ENCODE measurements around the gene KCNT1.

The KCNT1 gene

GRCh38 chr9:135728436-135729110 is 26.6 kb downstream of the KCNT1 start:
- DNase-seq = no peak

- DNase-seq = no peak
Observed at GRCh38 chr9:135729480-135729879, 27.5 kb downstream of the KCNT1 start.

- no peak for DNase-seq
Observed at GRCh38 chr9:135731454-135731853, 29.5 kb downstream of the KCNT1 start.

- DNase-seq = peak; percentile 31
Observed at GRCh38 chr9:135732569-135733257, 30.7 kb downstream of the KCNT1 start.

GRCh38 chr9:135734616-135735144 is 32.7 kb downstream of the KCNT1 start:
- DNase-seq = no peak

- DNase-seq = no peak
Observed at GRCh38 chr9:135736272-135736978, 34.4 kb downstream of the KCNT1 start.

- no peak for DNase-seq
Observed at GRCh38 chr9:135736979-135737839, 35.2 kb downstream of the KCNT1 start.

GRCh38 chr9:135737840-135738521 is 36.0 kb downstream of the KCNT1 start:
- DNase-seq = no peak

GRCh38 chr9:135739271-135740220 is 37.6 kb downstream of the KCNT1 start:
- no peak for DNase-seq

- DNase-seq = no peak
Observed at GRCh38 chr9:135741276-135742219, 39.6 kb downstream of the KCNT1 start.

- DNase-seq = no peak
Observed at GRCh38 chr9:135743021-135743420, 41.0 kb downstream of the KCNT1 start.

GRCh38 chr9:135743546-135744332 is 41.8 kb downstream of the KCNT1 start:
- no peak for DNase-seq

- no peak for DNase-seq
Observed at GRCh38 chr9:135744333-135745070, 42.5 kb downstream of the KCNT1 start.

- DNase-seq = no peak
Observed at GRCh38 chr9:135745189-135745588, 43.2 kb downstream of the KCNT1 start.

- DNase-seq = no peak
Observed at GRCh38 chr9:135745686-135746324, 43.8 kb downstream of the KCNT1 start.

GRCh38 chr9:135746565-135746964 is 44.6 kb downstream of the KCNT1 start:
- DNase-seq = peak; percentile 11

GRCh38 chr9:135747311-135747710 is 45.3 kb downstream of the KCNT1 start:
- DNase-seq = no peak

GRCh38 chr9:135748676-135749075 is 46.7 kb downstream of the KCNT1 start:
- DNase-seq = no peak

Measured in NCI-H226 (cell line).